ENCODE data around the gene PAN2. TPM values are rescaled to one million over a fixed set of nuclear protein-coding genes. Genes with fewer than 3 reads are reported as not detected.

PAN2 gene, protein sequence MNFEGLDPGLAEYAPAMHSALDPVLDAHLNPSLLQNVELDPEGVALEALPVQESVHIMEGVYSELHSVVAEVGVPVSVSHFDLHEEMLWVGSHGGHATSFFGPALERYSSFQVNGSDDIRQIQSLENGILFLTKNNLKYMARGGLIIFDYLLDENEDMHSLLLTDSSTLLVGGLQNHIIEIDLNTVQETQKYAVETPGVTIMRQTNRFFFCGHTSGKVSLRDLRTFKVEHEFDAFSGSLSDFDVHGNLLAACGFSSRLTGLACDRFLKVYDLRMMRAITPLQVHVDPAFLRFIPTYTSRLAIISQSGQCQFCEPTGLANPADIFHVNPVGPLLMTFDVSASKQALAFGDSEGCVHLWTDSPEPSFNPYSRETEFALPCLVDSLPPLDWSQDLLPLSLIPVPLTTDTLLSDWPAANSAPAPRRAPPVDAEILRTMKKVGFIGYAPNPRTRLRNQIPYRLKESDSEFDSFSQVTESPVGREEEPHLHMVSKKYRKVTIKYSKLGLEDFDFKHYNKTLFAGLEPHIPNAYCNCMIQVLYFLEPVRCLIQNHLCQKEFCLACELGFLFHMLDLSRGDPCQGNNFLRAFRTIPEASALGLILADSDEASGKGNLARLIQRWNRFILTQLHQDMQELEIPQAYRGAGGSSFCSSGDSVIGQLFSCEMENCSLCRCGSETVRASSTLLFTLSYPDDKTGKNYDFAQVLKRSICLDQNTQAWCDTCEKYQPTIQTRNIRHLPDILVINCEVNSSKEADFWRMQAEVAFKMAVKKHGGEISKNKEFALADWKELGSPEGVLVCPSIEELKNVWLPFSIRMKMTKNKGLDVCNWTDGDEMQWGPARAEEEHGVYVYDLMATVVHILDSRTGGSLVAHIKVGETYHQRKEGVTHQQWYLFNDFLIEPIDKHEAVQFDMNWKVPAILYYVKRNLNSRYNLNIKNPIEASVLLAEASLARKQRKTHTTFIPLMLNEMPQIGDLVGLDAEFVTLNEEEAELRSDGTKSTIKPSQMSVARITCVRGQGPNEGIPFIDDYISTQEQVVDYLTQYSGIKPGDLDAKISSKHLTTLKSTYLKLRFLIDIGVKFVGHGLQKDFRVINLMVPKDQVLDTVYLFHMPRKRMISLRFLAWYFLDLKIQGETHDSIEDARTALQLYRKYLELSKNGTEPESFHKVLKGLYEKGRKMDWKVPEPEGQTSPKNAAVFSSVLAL
- total RNA-seq: 38.6 TPM
- long read RNA-seq, full-length matches to known transcripts: 10 of 30 reads
- long read RNA-seq, partial matches to known transcripts: 11 of 30 reads
- long read RNA-seq, other reads (novel, unspliced or antisense): 9 of 30 reads

DNA sequence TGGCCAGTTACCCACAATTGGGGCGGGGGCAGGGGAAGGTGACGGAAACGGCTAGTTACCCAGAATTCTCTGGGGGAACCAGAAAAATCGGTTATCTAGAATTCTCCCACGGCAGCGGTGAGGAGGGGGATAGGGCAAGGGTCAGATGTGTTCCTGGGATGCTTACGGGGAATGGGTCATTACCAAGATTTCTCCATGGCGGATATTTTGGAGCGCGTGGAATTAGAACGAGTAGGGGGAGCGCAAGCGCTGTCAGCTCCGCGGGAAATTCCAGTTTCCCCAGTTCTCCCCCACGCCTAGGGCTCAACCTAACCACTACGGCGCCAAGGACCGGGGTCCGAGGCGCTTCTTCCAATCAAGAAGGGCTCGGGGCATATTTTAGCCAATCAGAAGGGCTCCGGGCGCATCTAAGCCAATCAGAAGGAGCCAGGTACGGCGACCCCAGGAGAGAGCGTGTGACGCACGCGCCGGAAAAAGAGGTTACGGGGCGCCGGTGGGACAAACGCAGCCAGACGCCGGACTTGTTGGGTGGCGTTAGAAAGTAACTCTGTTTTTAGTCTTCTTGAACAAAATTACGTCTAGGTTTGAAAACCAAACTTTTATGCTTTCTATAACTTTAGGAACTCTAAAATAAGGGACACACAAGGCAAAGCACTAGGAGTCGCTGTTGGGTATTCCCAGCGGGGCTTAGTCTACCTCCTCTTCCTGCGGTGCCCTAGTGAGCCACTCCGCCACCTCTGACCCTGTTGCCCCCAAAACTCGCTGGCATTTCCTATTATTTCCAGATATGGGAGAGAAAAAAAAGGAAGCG is at the start of gene PAN2:
TSS of gene PAN2 (minus strand) at position 322 of the 811 bp plus-strand sequence. CDS start 906 bp downstream, outside the sequence.
- intact Hi-C loops (cut with DNase I): no loop called here
- ATAC-seq (ENCODE audit: poor library complexity) (peak; percentile 99), DNase-seq (peak; percentile 97)

DNA sequence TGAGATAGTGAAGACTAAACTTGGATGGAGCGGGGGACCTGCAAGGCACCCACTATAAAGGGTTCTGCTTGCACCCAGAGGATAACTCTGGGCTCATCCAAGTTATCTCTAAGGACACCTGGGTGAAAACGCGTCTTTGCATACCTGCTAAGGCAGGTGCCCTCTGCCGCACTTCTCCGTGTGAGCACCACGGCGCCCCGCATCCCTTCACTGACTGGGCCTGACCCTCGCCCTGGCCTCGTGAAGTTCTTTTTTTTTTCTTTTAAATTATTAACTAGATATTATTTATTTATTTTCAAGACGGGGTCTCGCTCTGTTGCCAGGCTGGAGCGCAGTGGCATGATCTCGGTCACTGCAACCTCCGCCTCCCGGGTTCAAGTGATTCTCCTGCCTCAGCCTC is 48.8 kb upstream of the PAN2 start:
- intact Hi-C loops (cut with DNase I): no loop called here
- ATAC-seq (ENCODE audit: poor library complexity) (no peak), DNase-seq (no peak)

DNA sequence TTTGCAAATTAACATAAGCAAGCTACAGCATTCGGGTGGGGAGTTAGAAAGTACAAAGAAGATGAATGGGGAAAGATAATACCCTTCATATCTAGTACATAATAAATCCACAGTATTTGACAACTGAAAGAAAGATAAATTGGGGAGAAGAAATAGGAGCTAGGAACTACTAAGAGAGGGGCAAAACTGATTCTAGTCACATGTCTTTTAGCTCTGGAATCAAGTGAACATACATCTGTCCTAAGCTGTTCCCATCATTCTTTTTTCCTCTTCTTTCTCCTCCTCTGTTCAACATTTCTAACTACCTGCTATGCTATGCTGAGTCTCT is 44.2 kb upstream of the PAN2 start:
- no peak for DNase-seq
- intact Hi-C loops (cut with DNase I): no loop called here
- no peak for ATAC-seq (ENCODE audit: poor library complexity)

DNA sequence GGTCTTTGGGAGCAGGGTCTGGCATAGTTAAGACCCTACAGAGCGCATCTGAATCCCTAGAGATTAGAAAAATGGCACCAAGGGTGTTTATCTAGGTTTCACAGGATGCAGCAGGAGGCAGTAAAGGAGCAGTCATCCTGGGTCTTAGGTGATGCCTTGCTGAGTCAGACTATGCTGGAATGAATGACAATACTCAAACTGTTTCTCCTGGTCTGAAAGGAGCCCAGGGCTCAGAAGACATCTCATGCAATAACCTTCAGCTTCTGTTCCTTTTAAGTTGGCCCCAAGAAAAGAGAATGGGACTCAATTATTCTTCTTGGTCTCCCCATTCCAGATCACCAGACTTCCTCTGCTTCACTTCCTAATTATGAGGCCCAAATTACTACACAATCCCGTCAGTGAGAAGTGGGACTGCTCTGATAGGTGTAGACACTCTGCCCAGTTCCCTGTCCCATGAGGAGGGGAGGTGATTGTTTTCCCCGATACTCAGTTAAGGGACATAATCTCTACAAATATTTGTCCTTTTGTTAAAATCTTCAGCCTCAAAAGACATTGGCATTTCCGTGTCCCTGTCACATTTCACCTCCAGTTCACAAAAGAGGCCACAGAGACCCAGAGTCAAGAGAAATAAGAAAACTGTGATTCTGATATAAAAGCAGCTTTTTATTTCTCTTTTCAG is 43.6 kb upstream of the PAN2 start:
- intact Hi-C loops (cut with DNase I): no loop called here
- ATAC-seq (ENCODE audit: poor library complexity) (no peak), DNase-seq (no peak)

DNA sequence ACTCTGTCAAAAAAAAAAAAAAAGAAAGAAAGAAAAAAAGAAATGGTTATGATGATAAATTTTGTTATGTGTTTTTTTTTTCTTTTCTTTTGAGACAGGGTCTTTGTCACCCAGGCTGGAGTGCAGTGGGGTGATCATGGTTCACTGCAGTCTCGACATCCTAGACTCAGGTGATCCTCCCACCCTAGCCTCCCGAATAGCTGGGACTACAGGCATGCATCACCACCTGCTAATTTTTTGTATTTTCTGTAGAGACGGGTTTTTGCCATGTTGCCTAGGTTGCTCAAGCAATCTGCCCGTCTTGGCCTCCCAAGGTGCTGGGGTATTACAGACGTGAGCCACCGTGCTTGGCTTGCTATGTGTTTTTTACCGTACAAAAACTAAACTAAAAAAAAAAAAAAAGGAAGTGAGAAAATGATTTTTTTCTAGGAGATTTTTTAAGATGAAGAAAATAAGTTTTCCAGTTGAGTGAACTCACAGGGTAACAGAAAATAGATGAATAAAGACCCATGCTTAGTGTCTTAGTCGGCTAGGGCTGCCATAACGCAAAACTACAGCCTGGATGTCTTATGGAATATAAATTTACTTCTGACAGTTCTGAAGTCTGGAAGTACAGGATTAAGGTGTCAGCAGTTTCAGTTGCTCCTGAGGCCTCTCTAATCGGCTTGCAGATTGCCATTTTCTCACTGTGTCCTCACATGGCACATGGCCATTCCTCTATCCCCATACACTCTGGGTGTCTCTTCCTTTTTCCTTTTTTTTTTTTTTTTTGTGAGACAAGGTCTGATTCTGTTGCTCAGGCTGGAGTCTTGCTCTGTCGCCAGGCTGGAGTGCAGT is 42.0 kb upstream of the PAN2 start:
- intact Hi-C loops (cut with DNase I): no loop called here
- no peak for ATAC-seq (ENCODE audit: poor library complexity)
- DNase-seq: no peak

DNA sequence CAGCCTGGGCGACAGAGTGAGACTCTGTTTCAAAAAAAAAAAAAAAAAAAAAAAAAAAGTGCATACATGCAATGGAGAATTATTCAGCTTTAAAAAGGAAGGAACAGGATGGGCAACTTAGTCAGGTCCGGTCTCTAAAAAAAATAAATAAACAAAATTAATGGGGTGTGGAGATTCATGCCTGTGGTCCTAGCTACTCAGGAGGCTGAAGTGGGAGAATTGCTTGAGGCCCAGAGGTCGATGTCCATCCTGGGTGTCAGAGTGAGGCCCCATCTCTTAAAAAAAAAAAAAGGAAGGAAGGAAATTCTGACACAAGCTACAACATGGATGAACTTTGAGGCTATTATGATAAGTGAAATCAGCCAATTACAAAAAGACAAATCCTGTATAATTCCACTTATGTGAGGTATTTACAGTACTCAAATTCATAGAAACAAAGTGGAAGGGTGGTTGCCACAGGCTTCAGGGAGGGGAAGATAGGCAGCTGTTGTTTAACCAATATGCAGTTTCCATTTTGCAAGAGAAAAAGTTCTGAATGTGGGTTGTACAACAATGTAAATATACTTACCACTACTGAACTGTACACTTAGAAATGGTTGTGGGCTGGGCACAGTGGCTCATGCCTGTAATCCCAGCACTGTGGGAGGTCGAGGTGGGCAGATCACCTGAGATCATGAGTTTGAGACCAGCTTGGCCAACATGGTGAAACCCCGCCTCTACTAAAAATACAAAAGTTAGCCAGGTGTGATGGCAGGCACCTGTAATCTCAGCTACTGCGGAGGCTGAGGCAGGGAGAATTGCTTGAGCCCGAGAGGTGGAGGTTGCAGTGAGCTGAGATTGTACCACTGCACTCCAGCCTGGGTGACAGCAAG is 41.2 kb upstream of the PAN2 start:
- intact Hi-C loops (cut with DNase I): no loop called here
- no peak for DNase-seq
- ATAC-seq (ENCODE audit: poor library complexity): no peak

DNA sequence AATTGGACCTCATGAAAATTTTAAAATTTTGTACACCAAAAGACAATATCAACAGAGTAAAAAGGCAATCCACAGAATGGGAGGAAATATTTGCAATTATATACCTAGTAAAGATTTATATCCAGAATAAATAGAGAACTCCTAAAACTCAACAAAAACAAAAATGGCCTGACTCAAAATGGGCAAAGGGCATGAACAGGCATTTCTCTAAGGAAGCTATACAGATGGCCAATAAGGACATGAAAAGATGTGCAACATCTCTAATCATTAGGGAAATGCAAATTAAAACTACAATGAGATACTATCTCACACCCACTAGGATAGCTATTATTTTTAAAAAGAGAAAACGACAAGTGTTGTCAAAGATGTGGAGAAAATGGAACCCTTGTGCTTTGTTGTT is 39.7 kb upstream of the PAN2 start:
- DNase-seq: no peak
- ATAC-seq (ENCODE audit: poor library complexity): no peak
- intact Hi-C loops (cut with DNase I): no loop called here

DNA sequence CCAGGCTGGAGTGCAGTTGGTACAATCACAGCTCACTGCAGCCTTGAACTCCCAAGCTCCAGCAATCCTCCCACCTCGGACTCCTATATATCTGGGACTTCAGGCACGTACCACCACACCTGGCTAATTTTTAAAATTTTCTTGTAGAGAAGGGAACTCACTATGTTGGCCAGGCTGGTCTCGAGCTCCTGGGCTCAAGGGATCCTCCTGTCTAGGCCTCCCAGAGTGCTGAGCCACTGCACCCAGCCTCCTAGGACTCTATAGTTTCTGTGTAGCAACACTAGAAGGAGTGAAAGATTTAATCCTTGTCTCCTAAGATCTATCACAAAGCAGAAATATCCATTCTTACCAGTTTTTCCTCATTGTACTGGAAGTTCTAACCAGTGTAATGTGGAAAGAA is 33.1 kb upstream of the PAN2 start:
- no peak for DNase-seq
- ATAC-seq (ENCODE audit: poor library complexity): no peak
- intact Hi-C loops (cut with DNase I): loop anchor here (10.0 kb wide), 1 partner anchor 48 kb away; no protein-coding TSS in a partner anchor

DNA sequence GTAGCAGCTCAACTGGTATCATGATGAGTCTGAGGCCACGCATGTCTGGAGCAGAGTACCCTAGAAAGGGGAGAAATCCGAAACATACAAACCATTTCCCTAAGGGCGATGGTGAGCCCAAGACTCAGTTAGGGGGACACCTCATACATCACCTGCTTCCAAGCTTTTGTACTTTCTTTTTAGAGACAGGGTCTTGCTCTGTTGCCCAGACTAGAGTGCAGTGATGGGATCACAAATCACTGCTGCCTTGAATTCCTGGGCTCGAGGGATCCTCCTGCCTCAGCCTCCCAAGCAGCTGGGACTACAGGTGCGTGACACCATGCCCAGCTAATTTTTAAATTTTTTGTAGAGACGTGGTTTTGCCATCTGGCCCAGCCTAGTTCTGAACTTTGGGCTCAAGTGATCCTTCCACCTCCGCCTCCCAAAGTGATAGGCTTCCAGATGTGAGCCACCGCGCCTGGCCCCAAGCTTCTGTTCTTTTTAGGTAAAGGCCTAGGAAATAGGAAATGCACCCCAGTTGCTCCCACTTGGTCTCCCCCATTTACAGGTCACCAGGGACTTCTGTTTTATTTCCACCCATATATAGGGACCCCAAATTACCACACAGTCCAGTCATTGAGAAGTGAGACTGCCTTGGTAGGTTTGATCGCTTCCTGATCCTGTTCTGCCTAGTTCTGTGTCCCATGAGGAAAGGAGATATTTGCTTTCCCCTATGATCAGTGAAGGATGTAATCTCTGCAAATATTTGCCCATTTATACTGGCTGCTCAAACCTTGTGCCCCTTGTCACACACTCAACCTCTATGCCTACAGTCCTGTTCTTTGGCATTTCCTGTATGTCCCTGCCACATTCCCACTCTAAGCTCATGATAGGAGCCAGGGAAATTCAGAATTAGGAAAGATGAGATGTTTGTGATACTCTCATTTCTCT is 28.6 kb upstream of the PAN2 start, which contains the start of gene APOF:
TSS of gene APOF (minus strand) at position 728 of the 930 bp plus-strand sequence. CDS start at position 616, 112 bp downstream.
- intact Hi-C loops (cut with DNase I): loop anchor here (10.0 kb wide), 1 partner anchor 52 kb away; no protein-coding TSS in a partner anchor
- ATAC-seq (ENCODE audit: poor library complexity) (no peak), DNase-seq (no peak)

DNA sequence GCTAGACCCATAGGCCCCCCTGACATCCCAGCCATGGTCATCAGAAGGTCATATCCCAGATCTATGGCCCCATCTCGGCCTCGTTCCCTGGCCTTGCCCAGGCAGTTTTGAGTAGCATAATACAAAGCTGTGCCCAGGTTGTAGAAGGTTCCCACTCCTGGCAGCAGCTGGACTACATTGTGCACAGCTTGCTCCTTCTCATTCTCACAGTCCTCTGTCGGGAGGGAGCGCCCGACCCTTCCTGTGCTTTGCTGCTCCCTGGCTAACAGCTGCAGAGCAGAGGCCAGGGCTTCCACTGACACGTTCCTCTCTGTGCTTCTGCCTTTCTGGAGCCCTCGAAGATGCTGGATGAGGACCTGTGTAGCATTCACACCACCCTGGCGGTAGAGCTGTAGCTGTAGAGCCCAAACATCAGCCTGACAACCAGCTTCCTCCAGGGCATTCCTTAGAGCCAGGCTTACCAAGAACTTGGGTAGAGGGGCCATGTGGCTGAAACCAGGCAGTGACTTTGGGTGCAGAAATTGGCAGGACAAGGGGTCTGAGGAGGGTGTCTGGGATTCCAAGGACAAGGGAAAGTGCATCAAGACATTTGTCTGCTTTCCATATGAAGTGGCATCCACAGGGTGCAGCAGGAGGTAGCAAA is 27.8 kb upstream of the PAN2 start:
- DNase-seq: peak; percentile 42
- intact Hi-C loops (cut with DNase I): loop anchor here (10.0 kb wide), 1 partner anchor 53 kb away; no protein-coding TSS in a partner anchor
- ATAC-seq (ENCODE audit: poor library complexity): no peak

DNA sequence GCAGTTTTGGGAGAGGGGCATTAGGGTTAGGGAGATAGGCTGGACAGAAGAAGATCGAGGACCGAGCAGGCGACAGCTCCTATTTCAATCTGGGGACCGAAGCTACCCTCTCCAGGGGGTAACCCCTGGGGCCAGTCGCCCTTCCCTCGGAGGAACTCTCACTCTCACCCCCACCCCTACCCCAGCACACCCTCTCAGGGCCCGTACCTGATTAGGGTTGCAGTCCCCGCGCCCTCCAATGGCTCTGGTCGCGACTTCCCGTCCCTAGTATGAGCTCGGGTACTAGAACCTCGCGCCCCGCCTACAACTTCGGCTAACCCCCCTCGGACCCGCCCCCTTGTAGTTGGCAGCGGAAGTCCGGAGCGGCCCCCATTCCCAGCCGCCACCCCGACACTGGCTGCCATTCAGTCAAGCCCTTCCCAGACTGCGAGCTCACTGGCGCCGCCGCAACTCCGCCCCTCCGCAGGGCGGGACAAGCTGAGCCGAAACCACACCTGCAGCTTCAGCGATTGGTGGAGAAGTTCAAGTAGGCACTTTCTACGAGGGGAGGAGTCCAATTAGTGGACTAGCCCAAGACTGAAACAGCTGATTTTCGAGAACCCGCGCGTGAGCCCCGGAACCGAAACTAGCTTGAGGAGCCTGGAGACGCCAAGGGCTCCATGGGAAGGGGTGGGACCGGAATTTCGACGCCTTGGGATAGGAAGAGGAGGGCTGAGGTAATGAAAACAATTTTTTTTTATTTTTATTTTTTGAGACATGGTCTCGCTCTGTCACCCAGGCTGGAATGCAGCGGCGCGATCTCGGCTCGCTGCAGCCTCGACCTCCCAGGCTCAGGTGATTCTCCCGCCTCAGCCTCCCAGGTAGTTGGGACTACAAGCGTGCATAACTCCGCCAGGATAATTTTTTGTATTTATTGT is 26.3 kb upstream of the PAN2 start, which contains the start of gene STAT2:
TSS of gene STAT2 (minus strand) at position 257 of the 917 bp plus-strand sequence. CDS start 3,536 bp downstream, outside the sequence.
- intact Hi-C loops (cut with DNase I): loop anchor here (10.0 kb wide), 2 partner anchors 55 to 105 kb away; partner anchors contain the start of gene SPRYD4
- ATAC-seq (ENCODE audit: poor library complexity) (peak; percentile 99), DNase-seq (peak; percentile 99)

DNA sequence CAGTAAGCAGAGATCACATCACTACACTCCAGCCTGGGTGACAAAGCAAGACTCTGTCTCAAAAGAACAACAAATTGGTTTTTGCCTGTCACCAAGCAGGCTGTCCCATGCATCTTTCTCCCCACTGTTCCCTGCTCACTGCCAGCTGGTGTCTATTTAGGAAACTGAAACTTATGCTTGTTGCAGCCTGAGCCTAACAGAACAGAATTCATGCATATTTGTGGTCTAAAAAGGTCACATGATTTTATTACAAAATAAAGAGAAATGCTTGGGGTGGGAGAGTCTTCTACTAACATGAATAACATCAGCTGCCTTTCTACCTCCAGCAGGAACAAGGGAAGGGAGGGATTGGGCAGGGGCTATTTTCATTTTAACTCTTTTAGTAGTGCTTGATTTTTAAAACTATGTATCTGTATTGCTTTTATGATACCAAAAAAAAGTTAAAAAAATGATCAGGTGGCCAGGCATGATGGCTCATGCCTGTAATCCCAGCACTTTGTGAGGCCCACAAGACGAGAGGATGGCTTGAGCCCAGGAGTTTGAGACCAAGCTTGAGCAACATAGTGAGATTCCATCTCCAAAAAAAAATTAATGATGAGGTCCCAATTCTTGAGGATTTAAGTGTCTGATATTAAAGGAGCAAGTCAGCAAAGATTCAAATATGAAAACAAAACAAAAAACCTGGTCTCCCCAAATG is 25.2 kb upstream of the PAN2 start:
- intact Hi-C loops (cut with DNase I): loop anchor here (10.0 kb wide), 1 partner anchor 106 kb away; the partner anchor contains the start of gene SPRYD4
- DNase-seq (no peak), ATAC-seq (ENCODE audit: poor library complexity) (no peak)

All from Right ventricle myocardium superior (tissue), 1 donor.